H1 (cell line): Measurements from ENCODE around the gene GPS1. TPM values are rescaled to one million over a fixed set of nuclear protein-coding genes. Genes with fewer than 3 reads are reported as not detected.

Experiments
- CTCF ChIA-PET: fragments of 300-600 bp; sonication (Branson Sonifier 250); formaldehyde crosslinking; loops from one replicate; lab custom pipeline; 2021; ENCODE audit not compliant: partially characterized antibody; lab: Charles Lee
- POLR2A ChIA-PET: fragments of 300-600 bp; sonication (Branson Sonifier 250); formaldehyde crosslinking; loops from one replicate; lab custom pipeline; 2021; ENCODE audit warnings: inconsistent platforms; ENCODE audit not compliant: partially characterized antibody; lab: Charles Lee
- DNase-seq, 2 experiments: peaks; one replicate each; pipeline versions ENCODE4 v3.0.0 to v3.0.0-alpha.2; 2010 to 2022; ENCODE audit warnings: low spot score in 2 of 2, low read depth in 1 of 2, mixed read lengths in 1 of 2
- FAIRE-seq: peaks from 2 replicates; lab custom pipeline; 2011; peaks lifted over from hg19 to GRCh38; lab: Jason Lieb, UNC
- H2AFZ ChIP-seq: 2 replicates; pipeline ENCODE4 v1.8.1; 2012; ENCODE audit warnings: low read length, inconsistent platforms
- H2AK5ac ChIP-seq: 2 replicates; pipeline ENCODE4 v1.6.1; 2013; ENCODE audit warnings: low read depth, low read length
- H2BK120ac ChIP-seq: replicated peaks from 2 replicates; pipeline ENCODE3; 2013; ENCODE audit warnings: low read depth, low read length, inconsistent platforms
- H2BK12ac ChIP-seq: 2 replicates; pipeline ENCODE4 v1.6.1; 2013; ENCODE audit warnings: low read depth, low read length
- H2BK15ac ChIP-seq: 2 replicates; pipeline ENCODE4 v1.6.1; 2013; ENCODE audit warnings: low read length
- H2BK20ac ChIP-seq: 2 replicates; pipeline ENCODE4 v1.6.1; 2013; ENCODE audit warnings: low read length
- H2BK5ac ChIP-seq: 2 replicates; pipeline ENCODE4 v1.6.1; 2013; ENCODE audit warnings: low read depth, low read length
- H3K14ac ChIP-seq: 2 replicates; pipeline ENCODE4 v1.6.1; 2013; ENCODE audit warnings: inconsistent platforms; ENCODE audit not compliant: insufficient read length
- H3K18ac ChIP-seq: 2 replicates; pipeline ENCODE4 v1.6.1; 2013; ENCODE audit warnings: low read length; ENCODE audit errors: extremely low read depth
- H3K23ac ChIP-seq: 2 replicates; pipeline ENCODE4 v1.6.1; 2013; ENCODE audit warnings: inconsistent platforms; ENCODE audit not compliant: insufficient read length
- H3K23me2 ChIP-seq: 2 replicates; pipeline ENCODE4 v1.6.1; 2013; ENCODE audit warnings: low read depth, low read length
- H3K27ac ChIP-seq: 2 replicates; pipeline ENCODE4 v1.6.1; 2011; ENCODE audit warnings: low read depth, low read length, inconsistent platforms
- H3K27me3 ChIP-seq, 4 experiments: replicated peaks in 1 of 4; 1 replicate in 1 of 4; 2 replicates in 3 of 4; pipeline versions ENCODE4 v1.6.1 to v1.8.1; 2011 to 2013; ENCODE audit warnings: low read length in 3 of 4, mild to moderate bottlenecking in 3 of 4, inconsistent platforms in 2 of 4, mixed read lengths in 2 of 4, moderate library complexity in 1 of 4; ENCODE audit not compliant: control insufficient read depth in 3 of 4, insufficient read depth in 3 of 4; ENCODE audit errors: extremely low read depth in 1 of 4
- H3K36me3 ChIP-seq, 4 experiments: 2 replicates each; pipeline versions ENCODE4 v1.6.1 to v1.8.1; 2011 to 2013; ENCODE audit warnings: mild to moderate bottlenecking in 4 of 4, low read length in 3 of 4, moderate library complexity in 2 of 4, control low read depth in 1 of 4, inconsistent platforms in 1 of 4; ENCODE audit not compliant: insufficient read depth in 4 of 4, control insufficient read depth in 2 of 4
- H3K4ac ChIP-seq: replicated peaks from 2 replicates; pipeline ENCODE3; 2013; ENCODE audit warnings: low read length, low read depth, mixed read lengths, inconsistent platforms; ENCODE audit not compliant: insufficient read length
- H3K4me1 ChIP-seq, 4 experiments: replicated peaks in 1 of 4; 1 replicate in 1 of 4; 2 replicates in 3 of 4; pipeline versions ENCODE4 v1.6.1 to v1.8.1; 2011 to 2013; ENCODE audit warnings: low read length in 3 of 4, inconsistent platforms in 2 of 4, mixed read lengths in 1 of 4; ENCODE audit not compliant: insufficient read depth in 4 of 4, control insufficient read depth in 3 of 4
- H3K4me2 ChIP-seq, 2 experiments: 2 replicates each; pipeline versions ENCODE4 v1.6.1 to v1.8.1; 2011 to 2013; ENCODE audit warnings: low read depth in 2 of 2, low read length in 2 of 2, control low read depth in 1 of 2, inconsistent platforms in 1 of 2, mild to moderate bottlenecking in 1 of 2; ENCODE audit not compliant: insufficient read depth in 1 of 2
- H3K4me3 ChIP-seq, 4 experiments: fragments of 200-600, 300-600 bp in 1 of 4; sonication (generic), shearing (Covaris generic), sonication (Bioruptor Twin) in 1 of 4; 2 replicates each; pipeline versions ENCODE4 v1.5.1 to v1.8.1; 2011 to 2016; ENCODE audit warnings: low read length in 4 of 4, low read depth in 3 of 4, control low read depth in 2 of 4, inconsistent platforms in 2 of 4, mild to moderate bottlenecking in 2 of 4, mixed read lengths in 1 of 4, moderate library complexity in 1 of 4; ENCODE audit not compliant: insufficient read depth in 2 of 4; ENCODE audit errors: extremely low read depth in 1 of 4
- H3K56ac ChIP-seq: replicated peaks from 2 replicates; pipeline ENCODE3; 2013; ENCODE audit warnings: low read depth, mild to moderate bottlenecking, mixed read lengths, low read length, inconsistent platforms; ENCODE audit not compliant: insufficient read length
- H3K79me1 ChIP-seq: 2 replicates; pipeline ENCODE4 v1.6.1; 2013; ENCODE audit warnings: low read depth, low read length, control low read depth
- H3K79me2 ChIP-seq, 2 experiments: 2 replicates each; pipeline versions ENCODE4 v1.6.1 to v1.8.1; 2012 to 2013; ENCODE audit warnings: low read length in 2 of 2, mild to moderate bottlenecking in 2 of 2, inconsistent platforms in 1 of 2; ENCODE audit not compliant: insufficient read depth in 2 of 2, control insufficient read depth in 1 of 2
- H3K9ac ChIP-seq, 4 experiments: replicated peaks in 1 of 4; 1 replicate in 1 of 4; 2 replicates in 3 of 4; pipeline versions ENCODE4 v1.6.1 to v1.8.1; 2011 to 2013; ENCODE audit warnings: low read depth in 3 of 4, low read length in 3 of 4, control low read depth in 2 of 4, mild to moderate bottlenecking in 2 of 4, moderate library complexity in 2 of 4, inconsistent platforms in 1 of 4; ENCODE audit errors: extremely low read depth in 1 of 4
- H3K9me3 ChIP-seq, 2 experiments: 2 replicates each; pipeline versions ENCODE4 v1.6.1 to v1.8.1; 2012 to 2013; ENCODE audit warnings: mild to moderate bottlenecking in 2 of 2, moderate library complexity in 2 of 2, control low read depth in 1 of 2, inconsistent platforms in 1 of 2, low read depth in 1 of 2, low read length in 1 of 2, mixed read lengths in 1 of 2; ENCODE audit not compliant: insufficient read depth in 2 of 2
- H4K20me1 ChIP-seq, 2 experiments: replicated peaks in 1 of 2; 2 replicates each; pipeline versions ENCODE3 to v1.8.1; 2011 to 2013; ENCODE audit warnings: inconsistent platforms in 2 of 2, low read length in 2 of 2, mild to moderate bottlenecking in 1 of 2; ENCODE audit not compliant: insufficient read depth in 2 of 2, control insufficient read depth in 1 of 2
- H4K5ac ChIP-seq: 2 replicates; pipeline ENCODE4 v1.6.1; 2013; ENCODE audit warnings: low read length, low read depth, mixed read lengths, inconsistent platforms; ENCODE audit not compliant: insufficient read length
- H4K8ac ChIP-seq: 2 replicates; pipeline ENCODE4 v1.8.0; 2013; ENCODE audit warnings: mild to moderate bottlenecking, moderate library complexity, low read length, inconsistent platforms; ENCODE audit not compliant: insufficient read depth; ENCODE audit errors: extremely low read depth
- H4K91ac ChIP-seq: replicated peaks from 2 replicates; pipeline ENCODE3; 2013; ENCODE audit warnings: low read length, mixed read lengths, inconsistent platforms; ENCODE audit not compliant: insufficient read length
- ATF2 ChIP-seq: IDR thresholded peaks from 2 replicates; pipeline ENCODE4 v1.6.1; 2012; ENCODE audit warnings: low read length, inconsistent platforms
- BRCA1 ChIP-seq: IDR thresholded peaks from 2 replicates; pipeline ENCODE4 v1.6.1; 2012; ENCODE audit warnings: low read depth, low read length, improper control_type of control experiment
- CHD1 ChIP-seq: IDR thresholded peaks from 2 replicates; pipeline ENCODE4 v1.6.1; 2012; ENCODE audit warnings: low read depth, low read length, improper control_type of control experiment
- POLR2AphosphoS5 ChIP-seq: IDR thresholded peaks from 2 replicates; pipeline ENCODE4 v1.6.1; 2011; ENCODE audit warnings: low read depth, low read length
- RAD21 ChIP-seq, 2 experiments: IDR thresholded peaks in 1 of 2; conservative IDR thresholded peaks in 1 of 2; 2 replicates each; pipeline ENCODE4 v1.6.1; 2011; ENCODE audit warnings: low read depth in 2 of 2, low read length in 2 of 2, improper control_type of control experiment in 1 of 2, inconsistent platforms in 1 of 2, mild to moderate bottlenecking in 1 of 2, moderate library complexity in 1 of 2
- RXRA ChIP-seq: IDR thresholded peaks from 2 replicates; pipeline ENCODE4 v1.6.1; 2011; ENCODE audit warnings: low read depth, mild to moderate bottlenecking, low read length, moderate library complexity; ENCODE audit not compliant: insufficient read depth
- SIX5 ChIP-seq: IDR thresholded peaks from 2 replicates; pipeline ENCODE4 v1.6.1; 2011; ENCODE audit warnings: mild to moderate bottlenecking, low read depth, low read length
- TAF7 ChIP-seq: optimal IDR thresholded peaks from 2 replicates; pipeline ENCODE3; 2011; ENCODE audit warnings: low read depth, mild to moderate bottlenecking, inconsistent platforms, low read length, moderate library complexity, borderline replicate concordance
- TEAD4 ChIP-seq: IDR thresholded peaks from 2 replicates; pipeline ENCODE4 v1.6.1; 2012; ENCODE audit warnings: low read depth, low read length, inconsistent platforms, mixed read lengths
- WGBS, 2 experiments: shearing (Covaris generic) in 1 of 2; methylation state at CpG; one replicate each; pipeline versions ENCODE4 v1.1.6 to v1.1.7; 2013 to 2015; ENCODE audit warnings: low lambda C conversion rate in 2 of 2, mixed read lengths in 2 of 2, inconsistent platforms in 1 of 2, low coverage in 1 of 2, missing lambda C conversion rate in 1 of 2; ENCODE audit not compliant: insufficient replicate concordance in 2 of 2, insufficient coverage in 1 of 2, insufficient read length in 1 of 2; ENCODE audit errors: extremely low coverage in 1 of 2, missing lambda C conversion rate in 1 of 2; 5-methylcytosine and 5-hydroxymethylcytosine counted together
- polyA plus RNA-seq, 7 experiments: library from polyadenylated mRNA; depleted of rRNA in 3 of 7; stranded (reverse) in 5 of 7; unstranded in 2 of 7; fragments of >200 nt in 5 of 7; fragments of 200-250 nt in 2 of 7; gene quantifications; 1 replicate in 5 of 7; 2 replicates in 1 of 7; 4 replicates in 1 of 7; pipeline versions ENCODE4 v1.2.1 to v1.2.3, GENCODE V29; 2011 to 2013; ENCODE audit warnings: missing spikeins in 2 of 7, mixed read lengths in 2 of 7
- total RNA-seq: library from RNA; stranded (reverse); fragmentation: NEBNext Ultra II Directional; extraction: Animal tissue kit (Norgen Biotek cat#: 25700); gene quantifications from 2 replicates; pipeline ENCODE4 v1.2.1, GENCODE V29; 2021
- TF ChIP-seq, protein P1 (sequence below): IDR thresholded peaks from 2 replicates; pipeline ENCODE4 v1.6.1; 2011; ENCODE audit warnings: low read length, improper control_type of control experiment

The GPS1 gene
- total and polyA plus RNA-seq, 2 of the 8 experiments (the other 6 are each of a cell fraction or from before 2014, with no cell fraction given): 153 to 277 TPM

DNA sequence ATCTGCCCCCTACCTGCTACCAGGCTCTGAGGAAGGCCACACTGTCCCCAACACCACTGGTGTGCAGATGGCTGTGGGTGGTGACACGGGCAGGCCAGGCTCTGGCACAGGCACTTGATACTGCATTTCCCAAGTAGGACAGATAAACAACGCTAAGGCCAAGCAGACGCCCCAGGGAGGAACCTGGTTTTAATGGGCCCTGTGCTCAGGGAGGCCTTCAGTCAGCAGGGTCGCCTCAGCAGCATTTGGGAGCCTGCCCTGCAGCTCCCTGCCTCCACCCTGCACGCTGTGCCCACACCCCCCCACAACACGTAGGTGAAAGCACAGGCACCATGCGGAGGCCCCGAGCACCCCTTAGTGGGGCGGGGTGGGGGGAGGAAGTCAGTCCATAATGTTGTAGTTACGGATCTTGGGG is 49.6 kb downstream of the GPS1 start:
- no peak overlapping the region for H2BK12ac ChIP-seq
- ChIA-PET POLR2A (interaction anchor here (0.9 to 1.9 kb wide), 7 partner anchors 9 to 81 kb away, joined by 3 to 6 read pairs (median 4); no protein-coding TSS in a partner anchor), CTCF (interaction anchor here (0.7 to 6.5 kb wide), 4 partner anchors 16 to 57 kb away, joined by 3 to 61 read pairs (median 8); no protein-coding TSS in a partner anchor)
- no peak overlapping the region for H3K4me2 ChIP-seq
- H2AFZ ChIP-seq: no peak overlapping the region
- H3K4me1 ChIP-seq: peaks cover 0 to 63% (median 52%) of the 10 kb centered on the region in 4 experiments; a peak in 6 of 7 replicates
- H3K79me2 ChIP-seq: peaks cover 12 to 23% of the 10 kb centered on the region in 2 experiments; a peak in 3 of 4 replicates
- H3K4me3 ChIP-seq: no peak overlapping the region
- H4K20me1 ChIP-seq: peaks cover 0 to 8% of the 10 kb centered on the region in 2 experiments
- no peak overlapping the region for H3K23ac ChIP-seq
- no peak overlapping the region for H3K18ac ChIP-seq
- no peak overlapping the region for H4K91ac ChIP-seq
- no peak for TF ChIP-seq POLR2AphosphoS5
- no peak for TF ChIP-seq TEAD4
- TF ChIP-seq TAF7: no peak
- TF ChIP-seq, protein P1, sequence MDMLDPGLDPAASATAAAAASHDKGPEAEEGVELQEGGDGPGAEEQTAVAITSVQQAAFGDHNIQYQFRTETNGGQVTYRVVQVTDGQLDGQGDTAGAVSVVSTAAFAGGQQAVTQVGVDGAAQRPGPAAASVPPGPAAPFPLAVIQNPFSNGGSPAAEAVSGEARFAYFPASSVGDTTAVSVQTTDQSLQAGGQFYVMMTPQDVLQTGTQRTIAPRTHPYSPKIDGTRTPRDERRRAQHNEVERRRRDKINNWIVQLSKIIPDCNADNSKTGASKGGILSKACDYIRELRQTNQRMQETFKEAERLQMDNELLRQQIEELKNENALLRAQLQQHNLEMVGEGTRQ: no peak
- TF ChIP-seq BRCA1: no peak
- TF ChIP-seq SIX5: no peak
- no peak for TF ChIP-seq RAD21 (IDR thresholded peaks at IDR 0.05 in 1 of 2, conservative IDR thresholded peaks at IDR 0.05 in 1 of 2; ENCODE audit: low read depth in 2 of 2, low read length in 2 of 2)
- no peak for TF ChIP-seq ATF2
- no peak for TF ChIP-seq RXRA
- no peak for TF ChIP-seq CHD1
- FAIRE-seq (no peak), DNase-seq (no peak)
- 85% methylated on average over 10 of the region's 10 CpGs; no CpG with 5 or more reads in 1 of the 2 experiments for WGBS, 2 experiments
- peak overlapping the region; percentile 22; the same call in 1 of the 2 replicates for H4K8ac ChIP-seq
- H3K14ac ChIP-seq: no peak overlapping the region
- no peak overlapping the region for H3K56ac ChIP-seq
- no peak overlapping the region for H4K5ac ChIP-seq
- H3K9me3 ChIP-seq: no peaks in the 10 kb centered on the region
- no peak overlapping the region for H3K9ac ChIP-seq
- no peak overlapping the region for H2BK20ac ChIP-seq
- peaks cover 14% of the 10 kb centered on the region; the same call in 1 of the 2 replicates for H3K23me2 ChIP-seq
- peak overlapping the region; percentile 58; the same call in 1 of the 2 replicates for H2BK5ac ChIP-seq
- peak overlapping the region; percentile 7; the same call in 1 of the 2 replicates for H2AK5ac ChIP-seq
- H3K27ac ChIP-seq: no peak overlapping the region
- no peak overlapping the region; the same call in 1 of the 2 replicates for H2BK15ac ChIP-seq
- peaks cover 0 to 1% (median under 1%) of the 10 kb centered on the region in 4 experiments; a peak in 2 of 8 replicates for H3K36me3 ChIP-seq
- no peaks in the 10 kb centered on the region for H3K27me3 ChIP-seq
- H3K79me1 ChIP-seq: peaks cover 4% of the 10 kb centered on the region
- no peak overlapping the region for H2BK120ac ChIP-seq
- H3K4ac ChIP-seq: peak overlapping the region; percentile 74
